KOPT-K1 (cell line): Measurements from ENCODE around the gene KDM4C.

Experiments
- H3K27ac ChIP-seq: fragments of 200-600 bp; sonication (generic); 2 replicates; pipeline ENCODE4 v1.5.1; 2016; ENCODE audit warnings: antibody characterized with exemption, mild to moderate bottlenecking, low read depth, low read length; ENCODE audit not compliant: poor library complexity, severe bottlenecking
- H3K36me3 ChIP-seq: fragments of 200-600 bp; sonication (generic); 2 replicates; pipeline ENCODE4 v1.5.1; 2017; ENCODE audit warnings: antibody characterized with exemption, mild to moderate bottlenecking, low read length, moderate library complexity; ENCODE audit not compliant: insufficient read depth
- H3K9me3 ChIP-seq: fragments of 200-600 bp; sonication (generic); 2 replicates; pipeline ENCODE4 v1.5.1; 2017; ENCODE audit warnings: antibody characterized with exemption, low read length, mild to moderate bottlenecking; ENCODE audit not compliant: insufficient read depth, poor library complexity, severe bottlenecking

Gene KDM4C

GRCh38 chr9:7154003-7154619 is 396.3 kb downstream of the KDM4C start:
- H3K9me3 ChIP-seq, result no peaks in the 10 kb centered on the region
- no peak overlapping the region for H3K27ac ChIP-seq
- H3K36me3 ChIP-seq, result no peaks in the 10 kb centered on the region

GRCh38 chr9:7154650-7155049 is 396.9 kb downstream of the KDM4C start:
- Histone ChIP-seq H3K27ac (no peak overlapping the region), H3K9me3 (no peaks in the 10 kb centered on the region), H3K36me3 (no peaks in the 10 kb centered on the region)

GRCh38 chr9:7161469-7161868 is 403.7 kb downstream of the KDM4C start:
- Histone ChIP-seq H3K36me3 (peaks cover 13% of the 10 kb centered on the region), H3K27ac (no peak overlapping the region), H3K9me3 (no peaks in the 10 kb centered on the region)

- Histone ChIP-seq H3K27ac (no peak overlapping the region), H3K36me3 (peaks cover 13% of the 10 kb centered on the region), H3K9me3 (no peaks in the 10 kb centered on the region)
Observed at GRCh38 chr9:7163932-7164331, 406.2 kb downstream of the KDM4C start.

GRCh38 chr9:7164440-7165330 is 406.9 kb downstream of the KDM4C start:
- Histone ChIP-seq H3K27ac (no peak overlapping the region), H3K36me3 (peaks cover 13% of the 10 kb centered on the region), H3K9me3 (no peaks in the 10 kb centered on the region)

- H3K27ac ChIP-seq, result no peak overlapping the region
- no peaks in the 10 kb centered on the region for H3K9me3 ChIP-seq
- H3K36me3 ChIP-seq, result peaks cover 19% of the 10 kb centered on the region
Observed at GRCh38 chr9:7165331-7165975, 407.7 kb downstream of the KDM4C start.

GRCh38 chr9:7166074-7166473 is 408.3 kb downstream of the KDM4C start:
- Histone ChIP-seq H3K9me3 (no peaks in the 10 kb centered on the region), H3K27ac (no peak overlapping the region), H3K36me3 (peaks cover 21% of the 10 kb centered on the region)

- Histone ChIP-seq H3K27ac (no peak overlapping the region), H3K36me3 (peaks cover 36% of the 10 kb centered on the region), H3K9me3 (no peaks in the 10 kb centered on the region)
Observed at GRCh38 chr9:7169717-7170389, 412.1 kb downstream of the KDM4C start.

- Histone ChIP-seq H3K9me3 (no peaks in the 10 kb centered on the region), H3K36me3 (peaks cover 33% of the 10 kb centered on the region), H3K27ac (no peak overlapping the region)
Observed at GRCh38 chr9:7171396-7172153, 413.8 kb downstream of the KDM4C start.

- Histone ChIP-seq H3K27ac (no peak overlapping the region), H3K9me3 (no peaks in the 10 kb centered on the region), H3K36me3 (peaks cover 35% of the 10 kb centered on the region)
Observed at GRCh38 chr9:7172154-7173115, 414.7 kb downstream of the KDM4C start.

GRCh38 chr9:7173139-7173538 is 415.4 kb downstream of the KDM4C start:
- Histone ChIP-seq H3K9me3 (no peaks in the 10 kb centered on the region), H3K27ac (no peak overlapping the region), H3K36me3 (peaks cover 42% of the 10 kb centered on the region)

GRCh38 chr9:7174301-7174700 is 416.5 kb downstream of the KDM4C start:
- peaks cover 43% of the 10 kb centered on the region for H3K36me3 ChIP-seq
- H3K27ac ChIP-seq, result no peak overlapping the region
- no peaks in the 10 kb centered on the region for H3K9me3 ChIP-seq

- H3K36me3 ChIP-seq, result peaks cover 40% of the 10 kb centered on the region
- H3K27ac ChIP-seq, result no peak overlapping the region
- no peaks in the 10 kb centered on the region for H3K9me3 ChIP-seq
Observed at GRCh38 chr9:7174884-7175283, 417.1 kb downstream of the KDM4C start.
